ENCODE results near the gene PPP1R1A. TPM values are rescaled to one million over a fixed set of nuclear protein-coding genes. Genes with fewer than 3 reads are reported as not detected.

PPP1R1A gene
- total and polyA plus RNA-seq, 2 experiments from 2014 or later, result 154 to 196 TPM

DNA sequence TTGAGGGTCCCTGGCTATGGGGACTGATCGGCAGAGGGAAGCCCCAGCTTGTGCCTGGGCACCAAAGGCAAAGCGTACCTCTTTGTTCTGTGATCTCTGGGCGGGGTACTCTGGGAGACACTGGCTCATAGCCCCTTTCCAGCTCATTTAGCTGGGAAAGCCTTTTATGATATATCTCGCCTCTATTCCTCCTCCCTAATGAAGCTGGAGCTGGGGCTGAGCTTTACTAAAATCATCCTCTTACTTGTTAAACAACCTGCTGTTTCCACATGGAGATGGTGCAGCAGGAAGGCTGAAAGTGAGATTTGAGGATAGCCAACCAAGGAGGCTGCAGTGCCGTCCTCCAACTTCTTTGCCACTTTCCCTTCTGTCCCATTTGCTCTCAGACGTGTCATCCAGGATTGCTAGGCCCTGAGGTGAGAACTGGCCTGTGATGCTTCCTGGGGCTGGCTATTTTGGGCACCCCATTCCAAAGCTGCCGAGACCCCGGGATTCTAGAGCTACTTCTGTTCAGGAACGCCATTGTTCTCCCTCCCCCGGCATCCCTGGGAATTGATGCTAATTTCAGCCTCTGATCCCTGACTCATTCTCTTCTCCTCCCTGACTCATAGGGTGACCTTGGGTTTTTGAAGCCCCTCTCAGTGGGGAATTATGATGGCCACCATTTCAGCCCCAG lies 23.0 kb downstream of the PPP1R1A start:
- H3K4me3 ChIP-seq, result no peak overlapping the region
- no peaks in the 10 kb centered on the region for H3K27me3 ChIP-seq
- no peak for TF ChIP-seq CTCF (IDR thresholded peaks at IDR 0.05; ENCODE audit: low read depth, low read length)
- no peak for DNase-seq (ENCODE audit: low read depth in 1 of 2, low spot score in 1 of 2)
- H3K27ac ChIP-seq, result no peak overlapping the region
- H3K36me3 ChIP-seq, result no peaks in the 10 kb centered on the region
- no peaks in the 10 kb centered on the region for H3K9me3 ChIP-seq (ENCODE audit: low read depth)
- peaks cover 52% of the 10 kb centered on the region for H3K4me1 ChIP-seq (ENCODE audit: low read depth)

DNA sequence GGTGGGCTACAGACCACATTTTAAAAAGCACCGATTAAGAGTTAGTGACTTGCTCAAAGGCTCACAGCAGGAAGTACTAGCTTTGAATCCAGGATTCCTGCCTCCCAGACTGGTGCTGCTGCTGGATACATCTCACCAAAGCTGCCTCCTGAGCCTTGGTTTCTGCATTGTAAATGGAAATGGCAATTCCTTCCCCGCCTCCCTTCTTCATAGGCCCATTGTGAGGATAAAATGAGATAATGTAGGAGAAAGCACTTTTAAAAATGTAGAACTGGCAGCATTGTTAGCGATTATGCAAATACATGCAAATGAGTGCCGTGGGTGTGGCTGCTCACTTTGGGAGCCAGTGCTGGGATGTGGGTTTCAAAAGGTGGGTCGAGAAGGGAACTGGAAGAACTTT lies 23.7 kb downstream of the PPP1R1A start:
- no peak overlapping the region for H3K4me3 ChIP-seq
- no peak for TF ChIP-seq CTCF (IDR thresholded peaks at IDR 0.05; ENCODE audit: low read depth, low read length)
- H3K36me3 ChIP-seq, result no peaks in the 10 kb centered on the region
- no peak for DNase-seq (ENCODE audit: low read depth in 1 of 2, low spot score in 1 of 2)
- no peaks in the 10 kb centered on the region for H3K9me3 ChIP-seq (ENCODE audit: low read depth)
- no peaks in the 10 kb centered on the region for H3K27me3 ChIP-seq
- H3K4me1 ChIP-seq (ENCODE audit: low read depth), result peaks cover 55% of the 10 kb centered on the region
- H3K27ac ChIP-seq, result no peak overlapping the region

GRCh38 chr12:54563787-54564186 lies 24.7 kb downstream of the PPP1R1A start:
- Histone ChIP-seq H3K27me3 (no peaks in the 10 kb centered on the region), H3K36me3 (no peaks in the 10 kb centered on the region), H3K4me1 (ENCODE audit: low read depth) (peaks cover 55% of the 10 kb centered on the region), H3K4me3 (no peak overlapping the region), H3K27ac (peak overlapping the region; percentile 92), H3K9me3 (ENCODE audit: low read depth) (no peaks in the 10 kb centered on the region)
- no peak for TF ChIP-seq CTCF (IDR thresholded peaks at IDR 0.05; ENCODE audit: low read depth, low read length)
- DNase-seq (ENCODE audit: low read depth in 1 of 2, low spot score in 1 of 2), result no peak

- peak in 1 of 2 donors; percentile 86 for DNase-seq (ENCODE audit: low read depth in 1 of 2, low spot score in 1 of 2)
- Histone ChIP-seq H3K36me3 (no peaks in the 10 kb centered on the region), H3K27ac (peak overlapping the region; percentile 92), H3K4me3 (no peak overlapping the region), H3K27me3 (no peaks in the 10 kb centered on the region), H3K4me1 (ENCODE audit: low read depth) (peaks cover 55% of the 10 kb centered on the region), H3K9me3 (ENCODE audit: low read depth) (no peaks in the 10 kb centered on the region)
- no peak for TF ChIP-seq CTCF (IDR thresholded peaks at IDR 0.05; ENCODE audit: low read depth, low read length)
Measured at GRCh38 chr12:54562750-54563356, 25.6 kb downstream of the PPP1R1A start.

GRCh38 chr12:54561164-54561563 lies 27.3 kb downstream of the PPP1R1A start:
- peak; percentile 34 to 46 for DNase-seq (ENCODE audit: low read depth in 1 of 2, low spot score in 1 of 2)
- H3K4me3 ChIP-seq, result peak overlapping the region; percentile 22
- no peaks in the 10 kb centered on the region for H3K9me3 ChIP-seq (ENCODE audit: low read depth)
- no peak for TF ChIP-seq CTCF (IDR thresholded peaks at IDR 0.05; ENCODE audit: low read depth, low read length)
- peaks cover 4% of the 10 kb centered on the region for H3K27me3 ChIP-seq
- no peaks in the 10 kb centered on the region for H3K36me3 ChIP-seq
- H3K27ac ChIP-seq, result peak overlapping the region; percentile 46
- peaks cover 53% of the 10 kb centered on the region for H3K4me1 ChIP-seq (ENCODE audit: low read depth)

Data from cardiac muscle cell (in vitro differentiated cells and primary cell).